LNCaP clone FGC (cell line): Measurements from ENCODE around the gene ALDH1B1.

Source experiments
- DNase-seq: peaks from one replicate; pipeline ENCODE4 v3.0.0-alpha.2; 2011; ENCODE audit warnings: low read depth
- H3K4me3 ChIP-seq: 2 replicates; pipeline ENCODE4 v1.5.1; 2011; ENCODE audit warnings: mild to moderate bottlenecking, low read depth, low read length, control low read depth
- CTCF ChIP-seq: IDR thresholded peaks from 2 replicates; pipeline ENCODE4 v1.5.1; 2012; ENCODE audit warnings: mild to moderate bottlenecking; ENCODE audit not compliant: control insufficient read depth, insufficient read depth; ENCODE audit errors: extremely low read depth

ALDH1B1 gene

GRCh38 chr9:38387066-38387465 lies 5.4 kb upstream of the ALDH1B1 start:
- DNase-seq: no peak
- no peak for TF ChIP-seq CTCF
- no peak overlapping the region for H3K4me3 ChIP-seq

- no peak for DNase-seq
- no peak overlapping the region for H3K4me3 ChIP-seq
- TF ChIP-seq CTCF: no peak
These were observed 4.8 kb upstream of the ALDH1B1 start for GRCh38 chr9:38387751-38388150.

- no peak for DNase-seq
- TF ChIP-seq CTCF: no peak
- no peak overlapping the region for H3K4me3 ChIP-seq
These were observed 3.9 kb upstream of the ALDH1B1 start for GRCh38 chr9:38388283-38389223.

GRCh38 chr9:38389313-38389712 lies 3.2 kb upstream of the ALDH1B1 start:
- H3K4me3 ChIP-seq: no peak overlapping the region
- DNase-seq: no peak
- no peak for TF ChIP-seq CTCF

GRCh38 chr9:38390442-38390841 lies 2.1 kb upstream of the ALDH1B1 start:
- TF ChIP-seq CTCF: no peak
- H3K4me3 ChIP-seq: no peak overlapping the region
- DNase-seq: no peak

- no peak for DNase-seq
- TF ChIP-seq CTCF: no peak
- no peak overlapping the region for H3K4me3 ChIP-seq
These were observed 1.7 kb upstream of the ALDH1B1 start for GRCh38 chr9:38390851-38391250.
